ENCODE measurements around the gene ERGIC2. TPM values are rescaled to one million over a fixed set of nuclear protein-coding genes. Genes with fewer than 3 reads are reported as not detected.

ERGIC2 gene
- total RNA-seq, 1 donor from 2014 or later: 43.7 TPM

DNA sequence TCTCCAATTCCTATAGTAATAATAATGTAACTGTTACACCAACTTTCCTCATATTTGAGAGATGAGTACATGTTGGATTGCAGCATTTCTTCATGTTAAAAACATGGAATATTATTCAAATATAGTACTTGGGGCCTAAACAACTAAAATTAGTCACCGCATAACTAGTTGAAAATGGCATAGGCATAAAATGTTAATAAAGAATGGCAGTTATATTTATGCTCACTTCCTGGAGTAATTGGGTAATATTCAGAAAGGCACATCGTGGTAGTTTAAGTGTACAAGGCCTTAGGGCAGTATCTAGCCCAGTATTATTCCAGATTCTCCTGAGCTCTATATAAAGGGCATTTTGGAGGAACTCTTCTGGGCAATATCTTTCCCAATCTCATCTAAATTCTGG, 46.0 kb downstream of the ERGIC2 start:
- TF ChIP-seq CTCF (IDR thresholded peaks at IDR 0.05): no peak
- no peak for DNase-seq
- Mint-ChIP-seq H3K27ac (no peak overlapping the region), H3K36me3 (ENCODE audit: low read depth) (peaks cover 14% of the 10 kb centered on the region), H3K4me1 (no peaks in the 10 kb centered on the region), H3K27me3 (no peaks in the 10 kb centered on the region), H3K9me3 (no peaks in the 10 kb centered on the region), H3K4me3 (no peak overlapping the region)
- CTCF ChIA-PET: no interaction called here
- no peak for ATAC-seq (ENCODE audit: low read depth)
- POLR2A ChIA-PET: no interaction called here
- intact Hi-C loops (cut with micrococcal nuclease): no loop called here

DNA sequence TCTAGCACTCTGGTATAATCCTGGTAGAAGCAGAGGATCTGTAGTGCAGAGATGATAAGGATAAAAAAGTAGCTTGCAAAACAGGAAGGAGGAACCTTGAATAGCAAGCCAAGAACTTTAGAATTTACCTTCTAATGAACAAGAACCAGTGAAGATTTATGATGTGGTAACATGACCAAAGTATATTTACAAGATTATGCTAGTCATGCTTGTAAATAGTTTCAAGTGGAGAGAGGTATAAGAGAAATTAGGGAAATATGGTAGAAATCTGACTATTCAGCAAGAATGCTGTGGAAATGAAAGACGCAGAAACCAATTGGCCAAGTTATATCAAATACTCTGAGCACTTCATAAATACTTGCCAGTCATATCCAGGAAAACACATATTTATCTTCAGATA, 47.8 kb downstream of the ERGIC2 start:
- no peaks in the 10 kb centered on the region for H3K9me3 Mint-ChIP-seq
- ChIA-PET POLR2A (no interaction called here), CTCF (no interaction called here)
- no peaks in the 10 kb centered on the region for H3K27me3 Mint-ChIP-seq
- no peak for ATAC-seq (ENCODE audit: low read depth)
- no peak for TF ChIP-seq CTCF (IDR thresholded peaks at IDR 0.05)
- DNase-seq: no peak
- no peak overlapping the region for H3K4me3 Mint-ChIP-seq
- intact Hi-C loops (cut with micrococcal nuclease): no loop called here
- no peak overlapping the region for H3K27ac Mint-ChIP-seq
- peaks cover 8% of the 10 kb centered on the region for H3K36me3 Mint-ChIP-seq (ENCODE audit: low read depth)
- H3K4me1 Mint-ChIP-seq: no peaks in the 10 kb centered on the region

DNA sequence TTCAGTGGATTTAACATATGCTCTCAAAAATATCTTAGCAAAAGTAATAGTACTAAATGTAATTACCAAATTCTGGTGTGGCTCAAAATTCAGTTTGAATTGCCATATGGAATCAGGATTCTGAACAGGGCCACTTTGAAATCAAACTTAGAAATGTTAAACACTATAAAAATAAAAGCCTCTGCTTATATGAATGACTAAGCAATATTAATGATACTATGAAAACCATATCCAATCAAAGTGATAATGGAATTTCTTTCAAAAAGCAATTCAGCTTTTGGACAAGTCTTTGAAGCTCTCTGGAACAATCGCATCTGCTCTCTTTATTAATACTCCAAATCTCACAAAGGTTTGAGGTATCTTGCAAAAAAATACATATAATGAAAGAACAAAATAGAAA, 51.6 kb downstream of the ERGIC2 start:
- intact Hi-C loops (cut with micrococcal nuclease): no loop called here
- H3K4me3 Mint-ChIP-seq: no peak overlapping the region
- H3K27me3 Mint-ChIP-seq: no peaks in the 10 kb centered on the region
- DNase-seq (no peak), ATAC-seq (ENCODE audit: low read depth) (no peak)
- no peak overlapping the region for H3K27ac Mint-ChIP-seq
- H3K4me1 Mint-ChIP-seq: no peaks in the 10 kb centered on the region
- ChIA-PET POLR2A (no interaction called here), CTCF (no interaction called here)
- TF ChIP-seq CTCF (IDR thresholded peaks at IDR 0.05): no peak
- no peaks in the 10 kb centered on the region for H3K9me3 Mint-ChIP-seq
- H3K36me3 Mint-ChIP-seq (ENCODE audit: low read depth): peaks cover 11% of the 10 kb centered on the region

GRCh38 chr12:29322157-29322556, 58.8 kb downstream of the ERGIC2 start:
- Mint-ChIP-seq H3K36me3 (ENCODE audit: low read depth) (peaks cover 24% of the 10 kb centered on the region), H3K4me1 (peaks cover 8% of the 10 kb centered on the region), H3K9me3 (no peaks in the 10 kb centered on the region), H3K27ac (no peak overlapping the region), H3K27me3 (no peaks in the 10 kb centered on the region), H3K4me3 (no peak overlapping the region)
- ChIA-PET CTCF (no interaction called here), POLR2A (no interaction called here)
- TF ChIP-seq CTCF (IDR thresholded peaks at IDR 0.05): no peak
- intact Hi-C loops (cut with micrococcal nuclease): no loop called here
- ATAC-seq (ENCODE audit: low read depth): no peak
- DNase-seq: no peak

DNA sequence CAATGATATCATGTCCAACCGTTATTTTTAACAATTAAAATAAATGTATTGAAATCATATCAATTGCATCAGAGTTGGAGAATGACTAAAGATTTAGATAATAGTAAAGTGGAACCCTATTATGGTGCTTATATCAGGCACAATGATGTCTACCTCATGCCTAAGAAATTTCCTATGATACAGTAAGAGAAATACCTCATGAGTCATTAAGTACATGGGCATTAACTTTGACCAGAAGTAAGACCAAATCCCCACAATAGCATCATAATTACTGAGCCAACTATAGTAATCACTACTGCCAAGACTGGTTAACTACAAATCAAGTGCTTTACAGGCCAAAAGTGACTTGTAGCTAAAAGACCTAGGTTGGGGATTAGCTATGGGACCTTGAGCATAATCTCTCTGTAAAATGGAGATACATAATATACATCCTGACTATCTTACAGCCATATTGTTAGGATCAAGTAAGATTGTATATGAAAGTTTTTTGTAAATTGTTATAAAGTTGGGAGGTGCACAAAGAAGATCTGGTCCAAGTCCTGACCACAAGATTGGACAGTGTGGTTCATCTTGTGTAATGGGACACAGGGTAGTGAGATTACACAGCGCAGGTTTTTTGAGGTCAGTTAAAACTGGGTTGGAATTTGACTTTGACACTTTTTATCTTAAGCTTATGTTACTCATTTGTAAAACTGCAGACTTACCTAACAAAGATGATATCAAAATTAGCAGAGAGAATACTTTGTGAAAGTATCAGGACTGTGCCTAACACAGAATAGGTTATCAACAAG, 60.5 kb downstream of the ERGIC2 start:
- Mint-ChIP-seq H3K27ac (no peak overlapping the region), H3K4me1 (peaks cover 9% of the 10 kb centered on the region), H3K27me3 (no peaks in the 10 kb centered on the region), H3K36me3 (ENCODE audit: low read depth) (peaks cover 21% of the 10 kb centered on the region), H3K9me3 (no peaks in the 10 kb centered on the region), H3K4me3 (no peak overlapping the region)
- ATAC-seq (ENCODE audit: low read depth) (no peak), DNase-seq (no peak)
- intact Hi-C loops (cut with micrococcal nuclease): no loop called here
- ChIA-PET CTCF (no interaction called here), POLR2A (no interaction called here)
- no peak for TF ChIP-seq CTCF (IDR thresholded peaks at IDR 0.05)

All from activated B cell treated with CpG ODN at 0.5 μM for 24 hours (primary cell).